ENCODE data around the gene CLEC10A.
"Not testable (repeated sequence)": the region's sequence is repeated elsewhere in the genome, so short reads cannot be mapped to it uniquely, and the experiment has no call there.

The CLEC10A gene, protein sequence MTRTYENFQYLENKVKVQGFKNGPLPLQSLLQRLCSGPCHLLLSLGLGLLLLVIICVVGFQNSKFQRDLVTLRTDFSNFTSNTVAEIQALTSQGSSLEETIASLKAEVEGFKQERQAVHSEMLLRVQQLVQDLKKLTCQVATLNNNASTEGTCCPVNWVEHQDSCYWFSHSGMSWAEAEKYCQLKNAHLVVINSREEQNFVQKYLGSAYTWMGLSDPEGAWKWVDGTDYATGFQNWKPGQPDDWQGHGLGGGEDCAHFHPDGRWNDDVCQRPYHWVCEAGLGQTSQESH

DNA sequence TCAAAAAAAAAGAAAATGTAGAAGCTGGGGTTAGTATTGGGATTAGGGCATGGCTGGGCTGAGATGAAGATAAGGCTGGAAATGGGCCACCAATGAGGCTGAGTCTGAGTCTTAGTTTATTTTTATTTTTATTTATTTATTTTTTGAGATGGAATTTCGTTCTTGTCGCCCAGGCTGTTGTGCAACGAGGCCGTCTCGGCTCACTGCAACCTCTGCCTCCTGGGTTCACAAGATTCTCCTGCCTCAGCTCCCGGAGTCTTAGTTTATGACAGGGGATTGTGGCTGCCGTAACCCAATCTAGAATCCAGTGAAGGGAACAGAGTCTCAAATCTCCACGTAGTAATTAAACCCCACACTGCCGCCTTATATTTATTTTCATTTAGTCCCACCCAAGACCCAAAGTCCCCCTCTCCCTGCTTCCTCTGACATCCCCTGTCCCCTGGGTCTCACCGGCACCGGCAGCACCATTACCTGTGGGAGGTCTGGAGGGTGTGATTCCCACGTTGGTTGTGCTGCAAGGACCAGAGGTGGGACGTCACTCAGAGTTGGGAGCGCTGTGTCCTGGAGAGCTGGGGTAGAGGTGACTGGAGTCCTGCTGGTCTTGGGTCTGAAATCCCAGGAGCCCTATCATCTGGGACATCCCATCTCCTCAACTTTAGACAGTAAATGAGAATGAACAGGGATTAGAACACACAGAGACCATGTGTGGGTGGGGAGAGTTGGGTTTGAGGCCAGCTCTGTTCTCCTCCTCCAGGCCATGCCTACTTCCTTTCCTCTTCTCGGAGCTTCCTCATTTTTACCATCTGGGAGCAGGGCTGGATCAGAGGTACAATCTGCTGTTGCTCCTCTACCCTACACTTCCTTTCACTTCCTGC lies at the start of gene CLEC10A:
TSS of gene CLEC10A (minus strand) at position 671 of the 875 bp plus-strand sequence. CDS start 1,439 bp downstream, outside the sequence.
- DNase-seq = no peak

DNA sequence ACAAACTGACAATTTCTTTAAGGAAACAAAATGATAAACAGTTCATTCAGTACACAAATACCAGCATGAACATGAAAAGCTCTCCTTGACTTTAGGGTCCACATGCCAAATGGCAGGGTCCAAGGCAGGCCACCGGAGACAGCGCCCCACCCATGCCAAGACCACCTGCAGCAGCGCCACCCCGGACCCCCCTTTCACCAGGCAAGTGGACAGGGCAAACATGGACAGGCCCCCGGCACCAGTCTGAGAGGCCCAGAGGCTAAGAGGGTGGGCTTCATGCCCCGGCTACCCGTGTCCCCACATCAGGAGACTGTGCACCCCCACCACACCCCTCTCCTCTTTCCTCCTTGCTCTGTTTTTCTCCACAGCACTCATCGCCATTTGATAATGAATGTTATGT lies 49.3 kb upstream of the CLEC10A start:
- no peak for DNase-seq

DNA sequence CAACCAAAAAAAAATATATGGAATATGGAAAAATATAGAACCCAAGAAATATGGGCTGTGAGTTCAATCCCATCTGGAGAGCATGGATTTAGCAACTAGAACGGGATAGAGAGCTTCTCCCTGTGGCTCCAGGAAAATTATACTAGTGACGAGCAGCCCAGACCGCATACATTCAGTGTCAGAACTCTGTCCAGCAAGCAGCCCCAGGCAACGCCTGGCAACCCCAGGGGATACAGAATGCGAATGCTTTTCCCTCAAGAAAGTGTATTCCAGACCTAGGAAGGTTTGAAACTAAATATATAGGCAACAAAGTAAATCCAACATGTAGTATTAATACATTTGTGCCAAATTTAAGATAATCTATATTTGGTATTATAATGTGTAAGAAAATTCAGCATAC lies 48.1 kb upstream of the CLEC10A start:
- no peak for DNase-seq

DNA sequence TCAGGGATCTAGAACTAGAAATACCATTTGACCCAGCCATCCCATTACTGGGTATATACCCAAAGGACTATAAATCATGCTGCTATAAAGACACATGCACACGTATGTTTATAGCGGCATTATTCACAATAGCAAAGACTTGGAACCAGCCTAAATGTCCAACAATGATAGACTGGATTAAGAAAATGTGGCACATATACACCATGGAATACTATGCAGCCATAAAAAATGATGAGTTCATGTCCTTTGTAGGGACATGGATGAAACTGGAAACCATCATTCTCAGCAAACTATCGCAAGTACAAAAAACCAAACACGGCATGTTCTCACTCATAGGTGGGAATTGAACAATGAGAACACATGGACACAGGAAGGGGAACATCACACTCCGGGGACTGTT lies 47.5 kb upstream of the CLEC10A start:
- not testable (repeated sequence) for DNase-seq

DNA sequence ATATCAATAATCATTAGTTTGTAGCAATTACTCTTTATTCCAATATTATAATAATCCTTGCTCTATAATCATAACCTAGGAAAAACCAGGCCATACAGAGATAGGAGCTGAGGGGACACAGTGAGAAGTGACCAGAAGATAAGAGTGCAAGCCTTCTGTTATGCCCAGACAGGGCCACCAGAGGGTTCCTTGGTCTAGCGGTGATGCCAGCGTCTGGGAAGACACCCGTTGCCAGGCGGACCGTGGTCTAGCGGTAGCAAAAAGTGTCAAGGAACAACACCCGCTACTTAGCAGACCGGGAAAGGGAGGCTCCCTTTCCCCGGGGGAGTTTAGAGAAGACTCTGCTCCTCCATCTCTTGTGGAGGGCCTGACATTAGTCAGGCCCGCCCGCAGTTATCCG lies 46.3 kb upstream of the CLEC10A start:
- not testable (repeated sequence) for DNase-seq

DNA sequence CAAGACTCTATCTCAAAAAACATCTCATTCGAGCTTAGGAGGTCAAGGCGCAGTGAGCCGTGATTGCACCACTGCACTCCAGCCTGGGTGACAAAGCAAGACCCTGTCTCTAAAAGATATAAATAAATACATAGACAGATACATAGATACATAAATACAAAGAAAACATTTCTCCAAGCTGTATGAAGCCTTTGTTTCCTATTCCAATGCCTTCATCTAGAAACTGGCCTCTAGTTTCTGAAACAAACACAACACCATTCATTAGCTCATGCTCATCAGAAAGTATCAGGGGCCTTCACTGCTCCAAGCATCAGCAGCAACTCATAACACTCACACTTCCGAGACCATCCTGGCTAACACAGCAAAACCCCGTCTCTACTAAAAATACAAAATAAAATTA lies 44.9 kb upstream of the CLEC10A start:
- DNase-seq = no peak

DNA sequence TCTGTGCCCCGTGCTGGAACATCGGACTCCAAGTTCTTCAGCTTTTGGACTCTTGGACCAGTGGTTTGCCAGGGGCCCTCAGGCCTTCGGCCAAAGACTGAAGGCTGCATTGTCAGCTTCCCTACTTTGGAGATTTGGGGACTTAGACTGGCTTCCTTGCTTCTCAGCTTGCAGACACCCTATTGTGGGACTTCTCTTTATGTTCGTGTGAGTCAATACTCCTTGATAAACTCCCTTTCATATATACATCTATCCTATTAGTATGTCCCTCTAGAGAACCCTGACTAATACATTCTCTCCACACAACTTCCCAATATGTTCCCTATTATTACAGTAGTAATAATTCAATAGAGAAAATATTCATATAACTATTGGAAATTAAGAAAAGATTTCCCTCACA lies 43.8 kb upstream of the CLEC10A start:
- DNase-seq = no peak

DNA sequence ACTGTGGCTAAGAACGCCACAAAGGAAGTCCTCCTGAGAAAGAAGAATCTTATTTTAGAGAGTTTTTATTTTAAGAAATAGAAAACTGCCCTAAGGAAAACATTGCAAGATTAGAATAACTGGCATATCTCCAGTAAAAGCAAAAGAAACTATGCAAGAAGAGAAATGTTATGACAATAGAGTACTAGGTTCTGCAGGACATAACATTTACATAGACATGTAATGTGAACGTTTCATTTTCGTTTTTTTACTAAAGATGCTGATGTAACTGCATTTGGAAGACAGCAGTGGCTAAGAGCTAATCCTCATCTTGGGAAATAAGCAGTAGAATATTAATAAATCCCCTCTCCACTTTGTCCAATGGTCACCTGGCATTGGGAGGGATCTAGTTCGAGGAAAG lies 42.3 kb upstream of the CLEC10A start:
- no peak for DNase-seq

DNA sequence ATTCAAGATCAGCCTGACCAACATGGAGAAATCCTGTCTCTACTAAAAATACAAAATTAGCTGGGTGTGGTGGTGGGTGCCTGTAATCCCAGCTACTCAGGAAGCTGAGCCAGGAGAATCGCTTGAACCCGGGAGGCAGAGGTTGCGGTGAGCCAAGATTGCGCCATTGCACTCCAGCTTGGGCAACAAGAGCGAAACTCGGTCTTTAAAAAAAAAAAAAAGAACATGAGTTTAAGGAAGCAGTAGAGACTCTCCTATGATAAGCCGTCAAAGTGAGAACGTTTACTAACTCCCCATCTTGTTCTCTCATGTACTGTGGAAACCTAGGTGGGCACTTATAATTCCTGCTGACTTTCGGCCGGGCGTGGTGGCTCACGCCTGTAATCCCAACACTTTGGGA lies 40.6 kb upstream of the CLEC10A start:
- not testable (repeated sequence) for DNase-seq

DNA sequence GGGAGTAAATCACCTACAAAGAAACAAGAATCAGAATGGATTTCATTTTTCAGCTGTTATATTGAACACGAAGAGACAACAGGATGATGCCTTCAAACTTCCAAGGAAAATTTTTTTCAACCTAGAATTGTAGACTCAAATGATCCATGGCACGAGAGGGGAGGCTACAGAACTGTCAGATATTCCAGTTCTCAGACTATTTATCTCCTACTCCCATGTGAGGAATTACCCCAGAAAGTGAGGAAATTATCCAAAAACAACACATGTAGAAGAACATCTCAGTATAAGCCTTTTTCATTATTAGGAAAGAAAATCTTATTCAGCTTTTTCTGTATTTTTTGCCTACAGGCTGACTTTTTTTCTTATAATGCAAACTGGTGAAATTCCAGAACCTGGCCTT lies 40.1 kb upstream of the CLEC10A start:
- DNase-seq = no peak

DNA sequence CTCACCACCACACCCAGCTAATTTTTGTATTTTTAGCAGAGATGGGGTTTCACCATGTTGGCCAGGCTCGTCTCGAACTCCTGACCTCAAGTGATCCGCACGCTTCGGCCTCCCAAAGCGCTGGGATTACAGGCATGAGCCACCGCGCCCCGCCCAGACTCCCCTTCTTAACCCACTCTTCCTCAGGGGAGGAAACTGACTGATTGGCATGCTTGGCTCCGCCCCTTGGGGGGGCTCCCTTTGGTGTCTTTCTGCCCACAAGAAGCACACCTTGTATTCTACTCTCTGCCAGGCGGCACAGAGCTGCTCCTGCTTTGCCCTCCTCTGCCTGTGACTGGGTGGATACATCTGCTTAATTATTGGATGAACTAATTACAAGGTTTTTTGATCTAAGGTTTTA lies 39.3 kb upstream of the CLEC10A start:
- DNase-seq = no peak

DNA sequence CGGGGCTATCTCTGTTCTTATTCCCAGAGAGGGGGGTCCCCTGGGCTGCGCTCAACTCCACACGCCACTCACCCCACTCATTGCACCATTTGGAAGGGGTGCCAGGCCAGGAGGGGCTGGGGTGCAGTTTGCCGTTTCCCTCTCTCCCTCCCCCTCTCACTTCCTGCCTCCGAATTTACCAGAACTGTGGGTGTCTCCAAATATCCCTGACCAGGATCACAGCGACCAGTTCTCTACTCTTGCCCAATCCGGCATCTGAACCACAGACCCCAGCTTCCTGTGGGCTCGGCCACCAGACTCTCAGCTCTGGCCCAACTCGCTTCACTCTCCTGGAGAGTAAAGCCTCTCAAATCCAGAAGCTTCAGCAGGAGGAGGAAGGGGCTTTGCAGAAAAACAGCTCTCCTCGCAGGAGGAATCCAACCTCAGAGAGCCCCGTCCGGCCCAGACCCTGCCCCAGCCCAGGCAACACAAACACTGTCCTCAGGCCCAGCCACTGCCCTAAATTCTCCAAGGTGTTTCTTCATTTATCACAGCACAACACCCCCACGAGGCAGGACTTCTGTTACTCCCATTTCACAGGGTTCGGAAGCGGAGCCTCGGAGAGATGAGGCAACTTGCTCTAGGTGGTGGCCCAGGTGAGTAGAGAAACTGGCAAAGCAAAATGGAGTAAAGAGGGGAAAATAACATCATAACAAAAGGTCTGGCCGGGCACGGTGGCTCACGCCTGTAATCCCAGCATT lies 35.0 kb upstream of the CLEC10A start:
- no peak for DNase-seq

DNA sequence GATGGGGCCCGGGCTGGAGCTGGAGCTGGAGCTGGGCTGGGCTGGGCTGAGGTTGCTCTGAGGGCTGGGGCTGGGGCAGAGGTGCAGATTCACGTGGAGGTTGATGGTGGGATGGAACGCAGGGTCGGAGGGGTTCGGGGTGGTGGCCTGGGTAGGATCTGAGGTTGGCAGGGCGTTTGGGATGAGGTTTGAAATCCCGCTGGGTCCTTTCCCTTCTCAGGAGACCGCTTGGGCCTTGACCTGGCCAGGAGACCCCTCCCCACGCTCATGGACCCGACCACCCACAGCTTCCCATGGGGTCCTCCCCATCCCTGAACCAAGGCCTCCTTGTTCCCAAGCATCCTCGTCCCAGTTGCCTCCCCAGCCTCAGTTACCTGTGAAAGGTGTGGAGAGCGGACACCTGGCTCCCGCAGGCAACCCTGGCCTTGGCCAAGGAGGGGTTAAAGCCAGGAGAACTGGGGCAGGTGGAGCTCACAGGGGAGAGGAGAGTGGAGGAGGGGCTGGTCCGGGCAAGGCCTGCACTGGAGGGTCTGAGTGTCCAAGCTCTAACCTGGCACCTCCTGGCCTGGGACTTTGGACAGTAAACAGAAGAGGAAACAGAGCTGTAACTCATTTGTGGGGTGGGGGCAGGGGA lies 34.3 kb upstream of the CLEC10A start, which contains the start of gene ASGR2:
TSS of gene ASGR2 (minus strand) at position 582 of the 634 bp plus-strand sequence. CDS start 582 bp downstream, outside the sequence.
- no peak for DNase-seq

DNA sequence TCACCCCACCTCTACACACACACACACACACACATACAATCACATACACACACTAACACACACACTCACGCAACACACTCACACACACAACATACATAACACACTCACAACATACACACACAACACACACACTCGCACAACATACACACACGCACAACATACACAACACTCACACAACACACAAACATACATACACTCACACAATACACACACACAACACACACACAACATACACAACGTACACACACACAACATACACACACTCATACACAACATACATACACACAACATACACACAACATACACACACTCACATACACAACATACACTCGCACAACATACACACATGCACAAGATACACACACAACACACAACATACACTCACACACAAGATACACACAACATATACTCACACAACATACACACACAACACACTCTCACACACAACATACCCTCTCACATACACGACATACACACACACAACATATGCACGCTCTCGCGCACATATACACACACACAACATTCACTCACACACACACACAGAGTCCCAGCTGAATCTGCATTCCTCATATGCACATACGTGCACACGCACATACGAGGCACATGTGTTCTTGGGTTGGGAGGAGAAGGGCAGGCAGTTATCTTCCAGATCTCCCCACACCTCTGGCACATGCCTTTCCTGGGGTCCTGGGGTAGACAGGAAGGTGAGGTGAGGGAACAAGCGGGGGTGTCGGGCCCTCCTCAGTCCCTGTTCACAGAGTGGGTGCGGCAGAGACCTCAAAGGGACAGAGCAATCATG lies 33.4 kb upstream of the CLEC10A start:
- no peak for DNase-seq

DNA sequence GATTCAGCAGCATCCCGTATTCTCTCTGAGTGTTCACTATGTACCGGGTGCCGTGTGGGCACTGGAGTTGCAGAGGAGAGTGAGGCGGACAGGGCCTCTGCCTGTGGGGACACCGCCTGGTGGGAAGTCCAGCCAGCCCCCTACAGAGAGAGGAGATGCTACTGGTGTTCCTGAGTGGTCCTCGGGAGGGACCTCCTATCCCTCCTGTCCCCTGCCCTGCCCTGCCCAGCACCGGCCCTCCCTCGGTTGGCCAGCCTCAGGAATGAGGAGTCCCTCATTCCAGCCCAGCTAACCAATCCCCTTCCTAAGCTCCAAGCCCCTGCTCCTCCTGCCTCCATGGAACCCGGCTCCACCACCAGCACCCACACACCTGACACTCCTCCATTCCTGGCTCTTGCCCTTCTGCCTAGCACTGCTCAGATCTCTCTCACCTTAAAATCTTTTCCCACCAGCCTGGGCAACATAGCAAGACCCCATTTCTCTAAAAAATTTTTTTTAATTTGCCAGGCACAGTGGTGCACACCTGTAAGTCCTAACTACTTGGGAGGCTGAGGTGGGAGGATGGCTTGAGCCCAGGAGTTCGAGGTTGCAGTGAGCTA lies 32.6 kb upstream of the CLEC10A start:
- no peak for DNase-seq

DNA sequence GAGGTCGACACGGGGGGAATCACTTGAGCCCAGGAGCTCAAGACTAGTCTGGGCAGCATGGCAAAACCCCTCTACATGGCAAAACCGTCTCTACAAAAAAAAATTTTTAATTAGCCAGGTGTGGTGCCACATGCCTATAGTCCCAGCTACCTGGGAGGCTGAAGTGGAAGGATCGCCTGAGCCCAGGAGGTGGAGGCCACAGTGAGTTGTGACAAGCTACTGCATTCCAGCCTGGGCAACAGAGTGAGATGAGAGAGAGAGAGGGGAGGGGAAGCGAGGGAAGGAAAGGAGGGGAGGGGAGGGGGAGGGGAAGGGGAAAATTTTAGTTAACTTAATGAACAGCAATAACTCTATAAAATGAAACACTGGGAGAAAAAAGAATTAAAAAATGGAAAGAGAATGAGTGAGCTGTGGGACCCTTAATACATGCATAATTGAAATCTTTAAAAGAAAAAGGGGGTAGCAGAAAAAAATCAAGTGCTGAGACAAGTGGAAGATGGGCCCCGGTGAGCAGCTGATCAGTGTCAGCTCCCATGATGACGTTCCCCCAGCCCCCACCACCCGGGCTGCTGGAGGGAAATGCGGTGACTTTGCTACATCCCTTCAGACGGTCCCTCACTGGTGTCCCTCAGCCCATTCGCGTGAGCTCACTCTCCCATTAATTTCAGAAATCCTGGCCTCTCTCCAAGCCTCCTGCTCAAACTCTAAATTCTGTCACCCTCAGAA lies 31.9 kb upstream of the CLEC10A start:
- DNase-seq = no peak

DNA sequence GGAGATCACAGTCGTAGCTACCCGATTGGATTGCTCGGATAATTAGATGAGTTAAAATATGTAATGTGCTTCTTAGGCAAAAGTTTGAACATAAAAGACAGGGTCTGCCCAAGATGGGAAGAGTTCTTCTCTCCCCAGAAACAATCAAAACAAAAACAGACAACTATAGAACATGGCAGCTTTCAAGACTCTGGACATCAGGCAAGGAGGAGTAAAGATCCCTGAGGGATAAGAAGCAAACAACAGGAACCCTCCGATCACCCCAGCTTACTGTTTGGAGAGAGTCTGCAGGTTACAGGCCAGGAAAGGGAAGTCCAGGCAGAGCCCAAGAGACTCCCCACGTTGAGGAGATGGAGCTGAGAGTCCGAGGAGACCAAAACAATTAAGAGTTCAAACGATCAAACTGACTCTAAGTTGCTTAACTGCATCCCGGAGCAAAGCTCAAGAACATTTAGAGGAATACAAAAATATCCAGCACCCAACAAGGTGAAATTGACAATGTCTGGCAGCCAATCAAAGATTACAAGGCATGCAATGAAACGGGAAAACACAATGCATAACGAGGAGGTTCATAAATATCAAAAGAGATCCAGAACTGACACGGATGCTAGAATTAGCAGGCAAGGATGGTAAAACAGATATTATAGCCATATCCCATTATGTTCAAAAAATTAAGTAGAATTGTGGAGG lies 30.7 kb upstream of the CLEC10A start:
- DNase-seq = no peak

DNA sequence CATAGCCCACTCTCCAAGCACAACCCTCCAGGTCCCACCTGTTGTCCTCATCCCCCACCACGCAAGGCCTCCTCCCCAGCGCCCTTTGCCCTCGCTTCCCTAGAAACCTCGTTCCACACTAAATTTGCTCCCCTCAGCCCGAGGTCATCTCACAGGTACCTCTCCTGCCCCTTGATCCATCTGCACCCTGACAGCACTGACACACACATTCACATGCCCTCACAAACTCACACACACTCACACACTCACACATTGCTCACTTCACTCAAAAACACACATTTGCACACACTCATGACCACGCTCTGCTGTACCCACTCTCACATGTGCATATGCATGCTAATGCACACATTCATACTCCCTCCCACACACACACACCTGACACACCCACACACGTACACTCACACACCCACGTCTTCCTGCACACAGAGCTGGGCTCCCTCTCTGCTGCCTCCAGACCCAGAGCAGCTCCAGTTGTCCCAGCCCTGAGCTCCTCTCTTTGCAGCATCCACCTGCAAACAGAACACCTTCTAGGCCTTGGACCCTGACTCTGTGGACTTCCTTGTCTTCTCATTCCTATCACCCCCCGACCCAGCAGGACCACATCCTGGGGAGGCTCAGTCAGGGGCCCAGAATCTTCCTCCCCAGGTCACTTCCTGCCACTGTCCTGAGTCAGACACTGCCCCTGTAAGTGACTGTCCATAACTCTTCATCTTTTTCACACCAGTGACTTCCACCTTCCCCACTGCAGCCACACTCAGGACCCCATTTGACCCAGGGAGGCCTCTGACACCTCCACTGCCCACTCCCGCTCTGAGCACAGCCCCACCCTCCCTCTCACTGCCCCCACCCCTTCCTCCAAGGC lies 29.6 kb upstream of the CLEC10A start:
- DNase-seq = no peak

DNA sequence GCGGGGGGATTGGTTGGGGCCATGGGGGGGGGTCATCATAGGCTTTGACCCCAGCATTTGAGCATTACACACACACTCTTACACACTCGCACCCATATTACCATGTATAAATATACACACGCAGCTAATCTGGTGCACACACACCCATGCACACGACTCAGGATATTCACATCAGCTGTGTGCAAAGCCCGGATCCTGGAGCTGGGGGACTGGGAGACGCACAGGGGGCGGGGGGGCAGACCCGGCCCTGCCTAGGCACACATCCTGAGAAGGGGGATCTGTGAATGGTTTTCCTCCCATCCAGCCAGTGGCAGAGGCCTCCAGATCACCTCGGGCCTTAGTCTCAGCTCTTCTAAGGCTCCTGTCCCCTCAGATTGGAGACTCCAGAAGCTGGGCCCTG lies 28.9 kb upstream of the CLEC10A start:
- no peak for DNase-seq
